GM21515 (cell line): Measurements from ENCODE around the gene CRELD1.
"Not testable (repeated sequence)": the region's sequence is repeated elsewhere in the genome, so short reads cannot be mapped to it uniquely, and the experiment has no call there.

Experiments
- ATAC-seq: cut with Tn5 transposase; IDR thresholded peaks from one replicate; pipeline ENCODE4 v1.9.1; 2021; ENCODE audit not compliant: unreplicated experiment

The CRELD1 gene

GRCh38 chr3:9934235-9934621 lies 594 bp downstream of the CRELD1 start:
- ATAC-seq, result no peak

- ATAC-seq, result no peak
Measured at GRCh38 chr3:9934993-9935392, 1.4 kb downstream of the CRELD1 start.

DNA sequence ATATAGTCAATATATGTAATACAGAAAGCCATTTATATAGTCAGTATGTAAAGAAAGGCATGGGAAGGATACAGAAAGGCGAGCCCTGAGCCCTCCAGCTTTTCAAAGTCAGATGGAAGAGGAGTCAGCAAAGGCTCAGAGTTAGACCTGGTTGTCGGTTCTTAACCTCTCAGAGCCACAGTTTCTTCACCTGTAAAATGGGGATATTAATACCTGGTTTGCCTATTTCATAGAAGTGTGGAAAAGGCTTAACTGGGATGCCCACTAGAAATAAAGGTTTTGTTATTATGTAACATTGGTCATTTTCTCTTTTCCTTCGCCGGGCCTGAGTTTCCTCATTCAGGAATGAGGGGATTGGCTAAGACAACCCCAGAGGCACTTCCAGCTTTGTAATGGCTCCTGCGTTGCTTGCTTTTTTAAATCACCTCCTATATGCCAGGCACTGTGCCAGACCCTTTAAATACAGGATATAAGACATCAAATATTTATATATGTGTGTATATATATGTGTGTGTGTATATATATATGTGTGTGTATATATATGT lies 2.4 kb downstream of the CRELD1 start:
- no peak for ATAC-seq

- ATAC-seq, result no peak
Measured at GRCh38 chr3:9937486-9938238, 4.0 kb downstream of the CRELD1 start.

GRCh38 chr3:9938966-9939365 lies 5.3 kb downstream of the CRELD1 start:
- no peak for ATAC-seq

- ATAC-seq, result not testable (repeated sequence)
Measured at GRCh38 chr3:9939906-9940305, 6.3 kb downstream of the CRELD1 start.

DNA sequence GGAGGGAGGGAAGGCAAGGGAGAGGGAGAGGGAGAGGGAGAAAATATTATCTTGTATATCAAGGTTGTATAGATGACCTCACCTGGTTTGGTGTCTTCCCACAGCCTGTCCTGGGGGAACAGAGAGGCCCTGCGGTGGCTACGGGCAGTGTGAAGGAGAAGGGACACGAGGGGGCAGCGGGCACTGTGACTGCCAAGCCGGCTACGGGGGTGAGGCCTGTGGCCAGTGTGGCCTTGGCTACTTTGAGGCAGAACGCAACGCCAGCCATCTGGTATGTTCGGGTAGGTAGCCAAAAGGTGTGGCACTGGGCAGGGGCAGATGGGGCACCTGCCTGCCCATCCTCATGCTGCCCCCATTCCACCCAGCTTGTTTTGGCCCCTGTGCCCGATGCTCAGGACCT lies 7.1 kb downstream of the CRELD1 start:
- no peak for ATAC-seq

DNA sequence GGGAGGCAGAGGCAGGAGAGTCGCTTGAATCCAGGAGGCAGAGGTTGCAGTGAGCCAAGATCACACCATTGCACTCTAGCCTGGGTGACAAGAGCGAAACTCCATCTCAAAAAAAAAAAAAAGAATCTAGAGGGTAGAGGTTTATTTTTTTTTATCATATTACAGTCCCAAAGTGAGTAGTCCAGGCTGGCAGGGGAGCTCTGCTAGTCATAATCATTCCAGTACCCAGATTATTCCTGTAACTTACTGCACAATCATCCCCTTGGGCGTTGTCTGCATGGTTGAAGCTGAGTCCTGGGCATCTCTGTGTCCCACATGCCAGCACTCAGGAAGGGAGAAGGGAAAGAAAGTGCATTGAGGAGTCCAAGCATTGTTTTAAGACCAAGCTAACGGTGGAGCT lies 8.5 kb downstream of the CRELD1 start:
- no peak for ATAC-seq

GRCh38 chr3:9942934-9943690 lies 9.5 kb downstream of the CRELD1 start:
- ATAC-seq, result no peak

DNA sequence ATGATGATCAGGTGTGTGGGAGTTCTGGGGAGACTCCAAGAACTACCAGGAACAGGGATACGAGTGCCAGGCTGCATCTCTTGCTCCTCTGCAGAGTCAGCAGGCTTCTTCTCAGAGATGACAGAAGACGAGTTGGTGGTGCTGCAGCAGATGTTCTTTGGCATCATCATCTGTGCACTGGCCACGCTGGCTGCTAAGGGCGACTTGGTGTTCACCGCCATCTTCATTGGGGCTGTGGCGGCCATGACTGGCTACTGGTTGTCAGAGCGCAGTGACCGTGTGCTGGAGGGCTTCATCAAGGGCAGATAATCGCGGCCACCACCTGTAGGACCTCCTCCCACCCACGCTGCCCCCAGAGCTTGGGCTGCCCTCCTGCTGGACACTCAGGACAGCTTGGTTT lies 10.6 kb downstream of the CRELD1 start:
- ATAC-seq, result no peak

DNA sequence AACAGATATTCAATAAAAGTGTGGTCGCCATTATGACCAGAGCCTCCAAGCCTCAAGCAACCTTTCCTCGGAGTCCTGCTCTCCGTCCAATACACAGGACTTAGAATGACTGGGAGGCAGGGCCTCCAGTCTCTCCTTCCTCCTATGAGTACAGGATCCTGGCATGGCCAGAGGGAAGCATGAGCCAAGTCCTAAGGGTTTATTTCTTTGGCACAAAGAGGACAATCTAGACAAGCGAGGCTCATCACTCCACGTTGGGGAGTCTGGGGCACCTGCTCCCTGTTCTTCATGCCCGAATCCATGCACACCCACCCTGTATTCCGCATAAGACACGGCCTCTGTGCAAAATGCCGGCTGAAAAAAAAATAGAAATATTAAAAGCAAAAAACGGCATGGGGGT lies 11.7 kb downstream of the CRELD1 start:
- no peak for ATAC-seq

DNA sequence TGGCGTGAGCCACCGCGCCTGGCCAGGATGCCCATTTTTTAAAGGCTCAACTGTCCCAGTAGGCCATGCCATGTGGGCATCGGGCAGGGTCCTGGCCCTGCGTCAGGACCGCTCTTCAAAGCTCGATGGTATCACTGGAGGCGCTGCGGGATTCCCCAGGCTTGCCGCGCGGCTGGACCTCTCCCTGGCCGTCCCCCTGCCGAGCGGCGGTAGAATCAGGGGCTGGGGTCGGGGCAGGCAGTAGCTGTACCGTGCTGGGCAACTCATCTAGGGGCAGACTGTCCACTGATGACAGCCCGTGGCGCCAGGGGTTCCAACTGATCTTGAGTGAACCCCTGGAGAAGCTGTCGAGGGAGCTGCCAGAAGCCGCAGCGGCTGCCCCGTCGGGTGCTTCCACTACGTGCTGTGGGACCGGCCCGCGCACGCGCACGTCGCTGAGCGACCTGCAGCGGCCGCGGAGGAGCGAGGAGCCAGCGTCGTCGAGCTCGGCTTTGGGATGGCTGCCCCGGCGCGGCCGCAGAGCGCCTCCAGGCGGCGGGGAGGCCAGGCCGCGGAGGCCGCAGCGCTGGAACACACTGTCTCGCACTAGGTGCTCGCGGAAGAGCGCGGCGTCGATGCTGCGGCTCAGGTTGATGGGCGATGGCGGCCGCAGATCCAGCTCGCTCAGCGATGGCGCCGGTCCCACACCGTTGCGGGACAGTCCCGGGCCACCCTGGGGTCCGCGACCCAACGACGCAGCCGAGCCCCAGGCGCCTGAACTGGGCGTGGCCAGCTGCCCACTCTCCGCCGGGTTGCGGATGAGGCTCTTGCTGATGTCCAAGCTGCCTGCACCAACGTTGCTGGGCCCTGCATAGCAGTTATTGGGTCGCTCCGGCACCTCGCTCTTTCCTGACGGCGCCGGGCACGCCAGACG lies 12.7 kb downstream of the CRELD1 start:
- ATAC-seq, result no peak

DNA sequence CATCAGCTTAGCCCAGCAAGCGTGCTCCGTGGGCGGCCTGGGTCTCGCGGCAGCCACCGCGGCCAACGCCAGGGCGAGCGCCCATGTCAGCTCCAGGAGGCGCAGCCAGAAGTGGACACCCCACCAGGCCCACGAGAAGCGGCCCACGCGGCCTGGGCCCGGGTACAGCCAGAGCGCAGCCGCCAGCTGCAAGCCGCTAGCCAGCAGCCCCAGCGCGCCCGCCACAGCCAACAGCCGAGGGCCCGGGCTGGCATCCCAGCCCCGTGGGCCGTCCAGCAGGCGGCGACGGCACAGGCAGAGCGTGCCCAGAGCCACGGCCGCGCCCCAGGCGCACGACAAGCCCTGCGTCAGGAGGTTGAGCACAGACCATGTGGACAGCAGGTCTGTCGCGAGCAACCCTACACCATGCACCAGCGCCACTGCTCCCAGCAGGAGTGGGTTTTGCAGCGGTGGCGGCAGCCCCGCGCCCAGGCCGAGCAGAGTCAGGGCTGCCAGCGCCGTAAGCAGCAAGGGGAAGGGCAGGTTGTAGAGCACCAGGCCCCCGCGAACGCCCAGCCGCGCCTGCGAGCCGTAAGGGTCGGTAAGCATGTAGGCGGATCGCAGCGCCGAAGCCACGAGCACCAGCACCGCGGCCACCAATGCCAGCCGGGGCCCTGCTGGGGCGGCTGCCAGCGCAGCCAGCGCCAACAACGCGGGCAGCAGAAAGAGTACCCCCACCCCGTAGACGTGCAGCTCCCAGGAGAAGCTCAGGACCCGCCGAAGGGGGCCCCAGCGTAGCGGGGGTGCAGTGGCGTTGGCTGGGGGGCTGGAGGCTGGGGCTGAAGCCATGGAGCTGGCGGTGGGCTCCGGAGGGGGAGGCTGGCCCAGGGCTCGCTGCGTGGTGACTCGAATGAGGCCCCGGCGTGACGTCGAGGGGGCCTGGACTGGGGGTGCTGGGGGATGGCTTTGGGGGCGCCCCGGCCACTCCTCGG lies 13.7 kb downstream of the CRELD1 start:
- no peak for ATAC-seq

- no peak for ATAC-seq
Measured at GRCh38 chr3:9948586-9948985, 15.0 kb downstream of the CRELD1 start.

- no peak for ATAC-seq
Measured at GRCh38 chr3:9949115-9949514, 15.5 kb downstream of the CRELD1 start.

DNA sequence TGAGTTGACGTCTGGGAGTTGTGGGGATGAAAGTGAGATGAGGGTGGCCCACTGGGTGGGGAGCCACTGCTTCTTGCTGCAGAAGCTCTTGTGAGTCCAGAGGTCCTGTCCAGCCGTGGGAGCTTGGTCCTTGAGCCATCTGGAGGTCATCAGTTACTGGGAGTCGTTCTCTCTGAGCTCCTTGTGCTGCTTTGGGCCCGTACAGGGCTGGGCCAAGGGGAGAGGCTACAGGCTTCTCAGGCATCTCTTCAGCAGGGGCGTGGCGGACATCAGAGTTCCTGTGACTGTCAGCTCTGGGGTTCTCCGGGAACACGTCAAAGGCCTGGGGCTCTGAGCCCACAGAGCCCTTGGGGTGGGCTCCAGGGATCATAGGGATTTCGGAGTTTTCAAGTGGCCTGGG lies 16.0 kb downstream of the CRELD1 start:
- ATAC-seq, result no peak

DNA sequence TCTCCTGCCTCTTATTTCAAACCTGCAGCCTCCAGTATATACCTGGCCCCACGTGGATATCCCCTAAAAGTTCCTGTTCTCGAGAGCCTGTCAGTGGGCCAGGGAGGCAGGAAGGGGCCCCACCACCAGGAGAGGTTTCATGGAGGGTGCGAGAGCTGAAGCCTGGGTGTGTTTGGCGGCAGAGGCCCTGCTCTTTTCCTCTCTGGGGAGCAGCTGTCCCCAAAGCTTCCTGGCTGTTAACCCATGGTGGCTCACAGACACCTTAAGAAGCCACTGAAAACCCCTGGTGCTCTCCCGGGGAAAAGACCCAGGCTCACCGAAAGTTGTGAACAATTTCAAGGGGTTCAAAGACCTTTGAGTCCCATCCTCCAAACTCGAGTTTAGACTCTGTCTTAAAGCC lies 17.5 kb downstream of the CRELD1 start:
- ATAC-seq, result no peak

DNA sequence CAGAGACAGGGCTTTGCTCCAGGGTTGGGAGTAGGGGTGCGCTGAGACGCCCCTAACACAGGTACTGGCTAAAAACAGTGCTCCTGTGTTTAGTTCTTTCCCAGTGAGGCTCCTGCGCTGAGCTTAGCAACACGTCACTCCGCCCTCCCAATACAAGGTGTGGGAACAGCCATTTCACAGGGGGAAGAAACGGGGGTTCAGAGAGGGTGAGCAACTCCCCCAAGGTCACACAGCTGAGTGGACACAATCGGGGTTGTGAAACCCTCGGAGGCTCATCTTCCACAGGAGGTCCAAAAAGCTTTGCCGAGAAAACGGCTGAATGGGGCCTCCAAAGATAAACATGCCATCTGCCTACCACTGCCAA lies 17.9 kb downstream of the CRELD1 start:
- ATAC-seq, result peak; percentile 1

- ATAC-seq, result peak; percentile 75
Measured at GRCh38 chr3:9951962-9952805, 18.6 kb downstream of the CRELD1 start, which contains the start of gene PRRT3. Gene PRRT3, minus strand, starts transcription at chr3:9952408. Its CDS starts 2,293 bp downstream, at chr3:9950115.
